Measurements from ENCODE around the gene KRT85.

- TF ChIP-seq CTCF (conservative IDR thresholded peaks at IDR 0.05; ENCODE audit: low read length) (no peak), EZH2phosphoT487 (IDR thresholded peaks at IDR 0.05; ENCODE audit: borderline replicate concordance, low read depth, low read length) (no peak)
Measured at GRCh38 chr12:52411815-52412214, 44.5 kb upstream of the KRT85 start.
